Measurements from ENCODE around the gene MCL1. TPM values are rescaled to one million over a fixed set of nuclear protein-coding genes. Genes with fewer than 3 reads are reported as not detected.

Gene MCL1
- total and polyA plus RNA-seq, 10 of the 15 experiments (the other 5 are each of a cell fraction or from before 2014, with no cell fraction given): 18.1 to 148 (median 86.4) TPM

DNA sequence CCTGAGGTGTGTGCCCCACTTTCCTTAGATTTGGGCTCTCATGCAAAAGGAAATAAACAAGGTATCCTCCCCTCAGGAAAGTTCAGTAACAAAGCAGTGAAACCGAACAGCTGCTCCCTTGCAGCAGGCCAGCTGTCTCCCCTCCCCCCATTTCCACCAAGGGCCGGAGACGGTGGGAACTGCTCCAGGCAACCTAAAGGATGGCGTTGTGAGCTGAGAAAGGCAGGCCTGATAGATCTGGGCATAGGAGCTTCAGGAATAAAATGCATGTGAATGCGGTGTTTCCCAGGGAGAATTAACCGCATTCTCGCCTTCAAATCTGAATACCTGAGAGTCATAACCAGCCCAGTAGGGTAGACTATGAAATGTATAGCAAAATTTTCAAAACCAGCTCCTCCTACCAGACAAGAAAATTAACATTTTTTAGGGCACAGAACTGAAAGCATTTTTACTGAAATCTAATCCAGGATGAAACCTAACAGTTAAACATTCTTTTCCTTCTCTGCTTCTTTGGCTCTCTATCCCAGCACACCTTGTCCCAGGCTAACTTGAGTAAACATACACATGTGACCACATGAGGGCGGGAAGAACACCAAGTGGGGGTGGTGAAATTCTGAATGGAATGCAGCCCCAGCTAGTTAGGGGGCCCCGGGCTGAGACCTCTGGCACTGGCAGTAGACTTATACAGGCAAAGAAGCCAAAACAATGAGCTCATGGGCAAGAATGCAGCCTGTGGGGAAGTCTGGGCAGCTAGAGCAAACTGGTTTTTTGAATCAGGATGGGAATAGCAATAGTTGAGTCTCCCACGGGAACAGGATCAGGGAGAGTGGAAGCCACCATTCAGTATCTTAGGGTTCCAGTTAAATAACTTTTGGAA lies 11.5 kb downstream of the MCL1 start (continued):
- TF ChIP-seq, protein P1, sequence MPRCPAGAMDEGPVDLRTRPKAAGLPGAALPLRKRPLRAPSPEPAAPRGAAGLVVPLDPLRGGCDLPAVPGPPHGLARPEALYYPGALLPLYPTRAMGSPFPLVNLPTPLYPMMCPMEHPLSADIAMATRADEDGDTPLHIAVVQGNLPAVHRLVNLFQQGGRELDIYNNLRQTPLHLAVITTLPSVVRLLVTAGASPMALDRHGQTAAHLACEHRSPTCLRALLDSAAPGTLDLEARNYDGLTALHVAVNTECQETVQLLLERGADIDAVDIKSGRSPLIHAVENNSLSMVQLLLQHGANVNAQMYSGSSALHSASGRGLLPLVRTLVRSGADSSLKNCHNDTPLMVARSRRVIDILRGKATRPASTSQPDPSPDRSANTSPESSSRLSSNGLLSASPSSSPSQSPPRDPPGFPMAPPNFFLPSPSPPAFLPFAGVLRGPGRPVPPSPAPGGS (IDR thresholded peaks at IDR 0.05; ENCODE audit: borderline replicate concordance, insufficient read depth, low read depth, low read length, poor library complexity, severe bottlenecking): no peak
- TF ChIP-seq, protein P2, sequence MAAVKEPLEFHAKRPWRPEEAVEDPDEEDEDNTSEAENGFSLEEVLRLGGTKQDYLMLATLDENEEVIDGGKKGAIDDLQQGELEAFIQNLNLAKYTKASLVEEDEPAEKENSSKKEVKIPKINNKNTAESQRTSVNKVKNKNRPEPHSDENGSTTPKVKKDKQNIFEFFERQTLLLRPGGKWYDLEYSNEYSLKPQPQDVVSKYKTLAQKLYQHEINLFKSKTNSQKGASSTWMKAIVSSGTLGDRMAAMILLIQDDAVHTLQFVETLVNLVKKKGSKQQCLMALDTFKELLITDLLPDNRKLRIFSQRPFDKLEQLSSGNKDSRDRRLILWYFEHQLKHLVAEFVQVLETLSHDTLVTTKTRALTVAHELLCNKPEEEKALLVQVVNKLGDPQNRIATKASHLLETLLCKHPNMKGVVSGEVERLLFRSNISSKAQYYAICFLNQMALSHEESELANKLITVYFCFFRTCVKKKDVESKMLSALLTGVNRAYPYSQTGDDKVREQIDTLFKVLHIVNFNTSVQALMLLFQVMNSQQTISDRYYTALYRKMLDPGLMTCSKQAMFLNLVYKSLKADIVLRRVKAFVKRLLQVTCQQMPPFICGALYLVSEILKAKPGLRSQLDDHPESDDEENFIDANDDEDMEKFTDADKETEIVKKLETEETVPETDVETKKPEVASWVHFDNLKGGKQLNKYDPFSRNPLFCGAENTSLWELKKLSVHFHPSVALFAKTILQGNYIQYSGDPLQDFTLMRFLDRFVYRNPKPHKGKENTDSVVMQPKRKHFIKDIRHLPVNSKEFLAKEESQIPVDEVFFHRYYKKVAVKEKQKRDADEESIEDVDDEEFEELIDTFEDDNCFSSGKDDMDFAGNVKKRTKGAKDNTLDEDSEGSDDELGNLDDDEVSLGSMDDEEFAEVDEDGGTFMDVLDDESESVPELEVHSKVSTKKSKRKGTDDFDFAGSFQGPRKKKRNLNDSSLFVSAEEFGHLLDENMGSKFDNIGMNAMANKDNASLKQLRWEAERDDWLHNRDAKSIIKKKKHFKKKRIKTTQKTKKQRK (IDR thresholded peaks at IDR 0.05; ENCODE audit: low read depth, low read length): no peak
- TF ChIP-seq RBBP5 (conservative IDR thresholded peaks at IDR 0.05) (no peak), STAT1 (conservative IDR thresholded peaks at IDR 0.05) (no peak), KDM1A (IDR thresholded peaks at IDR 0.05; ENCODE audit: borderline replicate concordance) (0 out of 2 replicates have a peak, but pooled peaks have one; percentile 44), JUNB (IDR thresholded peaks at IDR 0.05) (no peak), SMARCA5 (IDR thresholded peaks at IDR 0.05) (no peak), GATAD2B (conservative IDR thresholded peaks at IDR 0.05; ENCODE audit: low read depth) (peak; percentile 45), EP300 (IDR thresholded peaks at IDR 0.05; ENCODE audit: borderline replicate concordance in 1 of 2, control insufficient read depth in 1 of 2, low read depth in 2 of 2, low read length in 2 of 2) (peak in 1 of 2 experiments; percentile 42; a peak in 1 of 4 replicates)
- TF ChIP-seq, protein P3, sequence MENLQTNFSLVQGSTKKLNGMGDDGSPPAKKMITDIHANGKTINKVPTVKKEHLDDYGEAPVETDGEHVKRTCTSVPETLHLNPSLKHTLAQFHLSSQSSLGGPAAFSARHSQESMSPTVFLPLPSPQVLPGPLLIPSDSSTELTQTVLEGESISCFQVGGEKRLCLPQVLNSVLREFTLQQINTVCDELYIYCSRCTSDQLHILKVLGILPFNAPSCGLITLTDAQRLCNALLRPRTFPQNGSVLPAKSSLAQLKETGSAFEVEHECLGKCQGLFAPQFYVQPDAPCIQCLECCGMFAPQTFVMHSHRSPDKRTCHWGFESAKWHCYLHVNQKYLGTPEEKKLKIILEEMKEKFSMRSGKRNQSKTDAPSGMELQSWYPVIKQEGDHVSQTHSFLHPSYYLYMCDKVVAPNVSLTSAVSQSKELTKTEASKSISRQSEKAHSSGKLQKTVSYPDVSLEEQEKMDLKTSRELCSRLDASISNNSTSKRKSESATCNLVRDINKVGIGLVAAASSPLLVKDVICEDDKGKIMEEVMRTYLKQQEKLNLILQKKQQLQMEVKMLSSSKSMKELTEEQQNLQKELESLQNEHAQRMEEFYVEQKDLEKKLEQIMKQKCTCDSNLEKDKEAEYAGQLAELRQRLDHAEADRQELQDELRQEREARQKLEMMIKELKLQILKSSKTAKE (IDR thresholded peaks at IDR 0.05; ENCODE audit: low read depth, poor library complexity, severe bottlenecking): no peak
- TF ChIP-seq, protein P4, sequence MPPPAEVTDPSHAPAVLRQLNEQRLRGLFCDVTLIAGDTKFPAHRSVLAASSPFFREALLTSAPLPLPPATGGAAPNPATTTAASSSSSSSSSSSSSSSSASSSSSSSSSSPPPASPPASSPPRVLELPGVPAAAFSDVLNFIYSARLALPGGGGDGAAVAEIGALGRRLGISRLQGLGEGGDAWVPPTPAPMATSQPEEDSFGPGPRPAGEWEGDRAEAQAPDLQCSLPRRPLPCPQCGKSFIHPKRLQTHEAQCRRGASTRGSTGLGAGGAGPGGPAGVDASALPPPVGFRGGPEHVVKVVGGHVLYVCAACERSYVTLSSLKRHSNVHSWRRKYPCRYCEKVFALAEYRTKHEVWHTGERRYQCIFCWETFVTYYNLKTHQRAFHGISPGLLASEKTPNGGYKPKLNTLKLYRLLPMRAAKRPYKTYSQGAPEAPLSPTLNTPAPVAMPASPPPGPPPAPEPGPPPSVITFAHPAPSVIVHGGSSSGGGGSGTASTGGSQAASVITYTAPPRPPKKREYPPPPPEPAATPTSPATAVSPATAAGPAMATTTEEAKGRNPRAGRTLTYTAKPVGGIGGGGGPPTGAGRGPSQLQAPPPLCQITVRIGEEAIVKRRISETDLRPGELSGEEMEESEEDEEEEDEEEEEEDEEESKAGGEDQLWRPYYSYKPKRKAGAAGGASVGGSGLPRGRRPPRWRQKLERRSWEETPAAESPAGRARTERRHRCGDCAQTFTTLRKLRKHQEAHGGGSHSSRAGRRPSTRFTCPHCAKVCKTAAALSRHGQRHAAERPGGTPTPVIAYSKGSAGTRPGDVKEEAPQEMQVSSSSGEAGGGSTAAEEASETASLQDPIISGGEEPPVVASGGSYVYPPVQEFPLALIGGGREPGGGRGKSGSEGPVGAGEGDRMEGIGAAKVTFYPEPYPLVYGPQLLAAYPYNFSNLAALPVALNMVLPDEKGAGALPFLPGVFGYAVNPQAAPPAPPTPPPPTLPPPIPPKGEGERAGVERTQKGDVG (CRISPR knock-in tag; IDR thresholded peaks at IDR 0.05): 0 out of 2 replicates have a peak, but pooled peaks have one; percentile 29
- TF ChIP-seq, protein P5, sequence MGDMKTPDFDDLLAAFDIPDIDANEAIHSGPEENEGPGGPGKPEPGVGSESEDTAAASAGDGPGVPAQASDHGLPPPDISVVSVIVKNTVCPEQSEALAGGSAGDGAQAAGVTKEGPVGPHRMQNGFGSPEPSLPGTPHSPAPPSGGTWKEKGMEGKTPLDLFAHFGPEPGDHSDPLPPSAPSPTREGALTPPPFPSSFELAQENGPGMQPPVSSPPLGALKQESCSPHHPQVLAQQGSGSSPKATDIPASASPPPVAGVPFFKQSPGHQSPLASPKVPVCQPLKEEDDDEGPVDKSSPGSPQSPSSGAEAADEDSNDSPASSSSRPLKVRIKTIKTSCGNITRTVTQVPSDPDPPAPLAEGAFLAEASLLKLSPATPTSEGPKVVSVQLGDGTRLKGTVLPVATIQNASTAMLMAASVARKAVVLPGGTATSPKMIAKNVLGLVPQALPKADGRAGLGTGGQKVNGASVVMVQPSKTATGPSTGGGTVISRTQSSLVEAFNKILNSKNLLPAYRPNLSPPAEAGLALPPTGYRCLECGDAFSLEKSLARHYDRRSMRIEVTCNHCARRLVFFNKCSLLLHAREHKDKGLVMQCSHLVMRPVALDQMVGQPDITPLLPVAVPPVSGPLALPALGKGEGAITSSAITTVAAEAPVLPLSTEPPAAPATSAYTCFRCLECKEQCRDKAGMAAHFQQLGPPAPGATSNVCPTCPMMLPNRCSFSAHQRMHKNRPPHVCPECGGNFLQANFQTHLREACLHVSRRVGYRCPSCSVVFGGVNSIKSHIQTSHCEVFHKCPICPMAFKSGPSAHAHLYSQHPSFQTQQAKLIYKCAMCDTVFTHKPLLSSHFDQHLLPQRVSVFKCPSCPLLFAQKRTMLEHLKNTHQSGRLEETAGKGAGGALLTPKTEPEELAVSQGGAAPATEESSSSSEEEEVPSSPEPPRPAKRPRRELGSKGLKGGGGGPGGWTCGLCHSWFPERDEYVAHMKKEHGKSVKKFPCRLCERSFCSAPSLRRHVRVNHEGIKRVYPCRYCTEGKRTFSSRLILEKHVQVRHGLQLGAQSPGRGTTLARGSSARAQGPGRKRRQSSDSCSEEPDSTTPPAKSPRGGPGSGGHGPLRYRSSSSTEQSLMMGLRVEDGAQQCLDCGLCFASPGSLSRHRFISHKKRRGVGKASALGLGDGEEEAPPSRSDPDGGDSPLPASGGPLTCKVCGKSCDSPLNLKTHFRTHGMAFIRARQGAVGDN (IDR thresholded peaks at IDR 0.05): no peak
